HepG2 (cell line): ENCODE data around the gene LRRC3C. TPM values are rescaled to one million over a fixed set of nuclear protein-coding genes. Genes with fewer than 3 reads are reported as not detected.
"Not testable (repeated sequence)": the region's sequence is repeated elsewhere in the genome, so short reads cannot be mapped to it uniquely, and the experiment has no call there.

Experiments used
- ARNT2 ChIP-seq: sonication (generic); formaldehyde crosslinking; IDR thresholded peaks from 2 replicates; pipeline ENCODE4 v1.8.0; 2022; ENCODE audit warnings: mild to moderate bottlenecking, low read depth, missing genetic modification reagents, moderate library complexity
- CEBPG ChIP-seq: IDR thresholded peaks from 2 replicates; pipeline ENCODE4 v1.6.1; 2016
- CREB1 ChIP-seq, 2 experiments: fragments of 450-650 bp in 1 of 2; IDR thresholded peaks; 2 replicates each; pipeline ENCODE4 v1.6.1; 2016 to 2017; ENCODE audit warnings: control low read depth in 1 of 2, mild to moderate bottlenecking in 1 of 2, missing compliant biosample characterization in 1 of 2, missing genetic modification characterization in 1 of 2
- ESRRA ChIP-seq: sonication (generic); formaldehyde crosslinking; IDR thresholded peaks from 2 replicates; pipeline ENCODE4 v1.5.1; 2020; ENCODE audit warnings: mild to moderate bottlenecking, low read depth, missing genetic modification reagents
- HDAC2 ChIP-seq: sonication (generic); formaldehyde crosslinking; IDR thresholded peaks from 2 replicates; pipeline ENCODE4 v1.4.0; 2020; ENCODE audit warnings: missing genetic modification reagents
- HIC2 ChIP-seq: sonication (generic); formaldehyde crosslinking; IDR thresholded peaks from 2 replicates; pipeline ENCODE4 v1.9.0; 2022; ENCODE audit warnings: low read depth, missing genetic modification reagents
- HMG20A ChIP-seq: IDR thresholded peaks from 2 replicates; pipeline ENCODE4 v1.6.1; 2016; ENCODE audit warnings: borderline replicate concordance
- HNF1B ChIP-seq: sonication (generic); formaldehyde crosslinking; IDR thresholded peaks from 2 replicates; pipeline ENCODE4 v1.5.1; 2020; ENCODE audit warnings: mild to moderate bottlenecking, moderate library complexity, missing genetic modification reagents
- IKZF5 ChIP-seq: IDR thresholded peaks from 2 replicates; pipeline ENCODE4 v1.6.1; 2018; ENCODE audit warnings: missing genetic modification reagents, mild to moderate bottlenecking, missing compliant biosample characterization
- IRF2 ChIP-seq: IDR thresholded peaks from 2 replicates; pipeline ENCODE4 v1.6.1; 2018; ENCODE audit warnings: missing genetic modification reagents, missing compliant biosample characterization
- KLF16 ChIP-seq, 2 experiments: sonication (generic) in 1 of 2; formaldehyde crosslinking in 1 of 2; IDR thresholded peaks; 2 replicates each; pipeline versions ENCODE4 v1.6.1 to v1.8.0; 2016 to 2023; ENCODE audit warnings: missing genetic modification reagents in 2 of 2, missing compliant biosample characterization in 1 of 2
- LCORL ChIP-seq, 2 experiments: fragments of 450-650 bp in 1 of 2; sonication (generic) in 1 of 2; formaldehyde crosslinking in 1 of 2; IDR thresholded peaks; 2 replicates each; pipeline versions ENCODE4 v1.5.0 to v1.6.1; 2017 to 2020; ENCODE audit warnings: antibody characterized with exemption in 1 of 2, missing genetic modification reagents in 1 of 2
- MIER3 ChIP-seq: IDR thresholded peaks from 2 replicates; pipeline ENCODE4 v1.6.1; 2016; ENCODE audit warnings: missing compliant biosample characterization, borderline replicate concordance
- NR2F6 ChIP-seq, 2 experiments: IDR thresholded peaks; 2 replicates each; pipeline ENCODE4 v1.6.1; 2016; ENCODE audit warnings: antibody characterized with exemption in 1 of 2, mild to moderate bottlenecking in 1 of 2
- RCOR2 ChIP-seq: IDR thresholded peaks from 2 replicates; pipeline ENCODE4 v1.6.1; 2016; ENCODE audit warnings: missing biosample characterization, missing genetic modification reagents
- RXRB ChIP-seq: IDR thresholded peaks from 2 replicates; pipeline ENCODE4 v1.6.1; 2016; ENCODE audit warnings: borderline replicate concordance, missing genetic modification reagents, missing compliant biosample characterization
- SAP130 ChIP-seq: IDR thresholded peaks from 2 replicates; pipeline ENCODE4 v1.6.1; 2016; ENCODE audit warnings: low read depth
- SOX5 ChIP-seq: IDR thresholded peaks from 2 replicates; pipeline ENCODE4 v1.6.1; 2016; ENCODE audit warnings: borderline replicate concordance
- YEATS2 ChIP-seq: sonication (generic); formaldehyde crosslinking; IDR thresholded peaks from 2 replicates; pipeline ENCODE4 v1.4.0; 2020; ENCODE audit warnings: missing genetic modification reagents, borderline replicate concordance
- ZGPAT ChIP-seq: IDR thresholded peaks from 2 replicates; pipeline ENCODE4 v1.6.1; 2016; ENCODE audit warnings: mild to moderate bottlenecking
- ZMYM2 ChIP-seq: sonication (generic); formaldehyde crosslinking; IDR thresholded peaks from 2 replicates; pipeline ENCODE4 v1.8.0; 2022; ENCODE audit warnings: mild to moderate bottlenecking, missing genetic modification reagents
- ZMYM3 ChIP-seq: sonication (generic); formaldehyde crosslinking; IDR thresholded peaks from 2 replicates; pipeline ENCODE4 v1.5.1; 2020; ENCODE audit warnings: mild to moderate bottlenecking, missing genetic modification reagents
- ZNF292 ChIP-seq: sonication (generic); formaldehyde crosslinking; IDR thresholded peaks from 2 replicates; pipeline ENCODE4 v1.8.1; 2022; ENCODE audit warnings: mild to moderate bottlenecking, low read depth, missing genetic modification reagents, borderline replicate concordance
- ZNF431 ChIP-seq: sonication (generic); formaldehyde crosslinking; IDR thresholded peaks from 2 replicates; pipeline ENCODE4 v1.9.0; 2022; ENCODE audit warnings: missing genetic modification reagents, low read depth, mild to moderate bottlenecking, borderline replicate concordance
- ZNF614 ChIP-seq: IDR thresholded peaks from 2 replicates; pipeline ENCODE4 v1.6.1; 2018; ENCODE audit warnings: missing biosample characterization, missing genetic modification reagents, inconsistent platforms, borderline replicate concordance
- polyA plus RNA-seq, 8 experiments: library from polyadenylated mRNA; depleted of rRNA in 3 of 8; stranded (reverse) in 7 of 8; unstranded in 1 of 8; fragments of >200 nt; fragmentation: Illumina TruSeq in 4 of 8; extraction: Trizol in 4 of 8; gene quantifications; 2 replicates each; pipeline versions ENCODE4 v1.2.1 to v1.2.3, GENCODE V29; 2011 to 2016; ENCODE audit warnings: low read depth in 4 of 8, missing spikeins in 1 of 8, mixed read lengths in 1 of 8; ENCODE audit not compliant: insufficient read depth in 1 of 8
- total RNA-seq, 5 experiments: library from RNA; depleted of rRNA; stranded (reverse); fragments of >200 nt; fragmentation: Illumina TruSeq; extraction: Trizol; gene quantifications; 2 replicates each; pipeline ENCODE4 v1.2.3, GENCODE V29; 2016; ENCODE audit warnings: low read depth in 1 of 5

The LRRC3C gene
- total and polyA plus RNA-seq, 2 of the 13 experiments (the other 11 are each of a cell fraction or from before 2014, with no cell fraction given), result 0.17 TPM; not detected in 1

- 0 out of 2 replicates have a peak, but pooled peaks have one; percentile 57 for TF ChIP-seq HNF1B (CRISPR knock-in tag)
- 0 out of 2 replicates have a peak, but pooled peaks have one; percentile 19 for TF ChIP-seq ZNF614 (CRISPR knock-in tag)
- TF ChIP-seq RCOR2 (CRISPR knock-in tag), result peak; percentile 41; the same call in 1 of the 2 replicates
- peak; percentile 86 for TF ChIP-seq RXRB (CRISPR knock-in tag)
- TF ChIP-seq ZMYM2 (CRISPR knock-in tag), result peak; percentile 74; the same call in 1 of the 2 replicates
- peak; percentile 16; the same call in 1 of the 2 replicates for TF ChIP-seq YEATS2
- TF ChIP-seq CREB1 (IDR thresholded peaks at IDR 0.05), result 0 out of 2 replicates have a peak, but pooled peaks have one; percentile 4
- TF ChIP-seq CREB1 (CRISPR knock-in tag; IDR thresholded peaks at IDR 0.05); LCORL (IDR thresholded peaks at IDR 0.05): not testable (repeated sequence)
- peak; percentile 82 for TF ChIP-seq SOX5
- TF ChIP-seq ZNF292, result peak; percentile 94
- TF ChIP-seq LCORL (CRISPR knock-in tag; IDR thresholded peaks at IDR 0.05), result 0 out of 2 replicates have a peak, but pooled peaks have one; percentile 28
- peak; percentile 70; the same call in 1 of the 2 replicates for TF ChIP-seq MIER3
- TF ChIP-seq HDAC2 (CRISPR knock-in tag), result peak; percentile 54
- TF ChIP-seq NR2F6 (IDR thresholded peaks at IDR 0.05), result peak; percentile 77
- peak; percentile 83 for TF ChIP-seq NR2F6 (CRISPR knock-in tag; IDR thresholded peaks at IDR 0.05)
- TF ChIP-seq ZMYM3 (CRISPR knock-in tag), result peak; percentile 97
- TF ChIP-seq SAP130, result peak; percentile 92
- TF ChIP-seq HIC2 (CRISPR knock-in tag), result peak; percentile 67; the same call in 1 of the 2 replicates
- 0 out of 2 replicates have a peak, but pooled peaks have one; percentile 58 for TF ChIP-seq ZNF431 (CRISPR knock-in tag)
- TF ChIP-seq IKZF5 (CRISPR knock-in tag), result peak; percentile 36; the same call in 1 of the 2 replicates
- 0 out of 2 replicates have a peak, but pooled peaks have one; percentile 55 for TF ChIP-seq IRF2 (CRISPR knock-in tag)
- TF ChIP-seq HMG20A, result peak; percentile 72; the same call in 1 of the 2 replicates
- TF ChIP-seq ZGPAT (CRISPR knock-in tag), result peak; percentile 67
- peak; percentile 35; the same call in 1 of the 2 replicates for TF ChIP-seq CEBPG (CRISPR knock-in tag)
- 0 out of 2 replicates have a peak, but pooled peaks have one; percentile 29 for TF ChIP-seq ARNT2
- TF ChIP-seq KLF16 (CRISPR knock-in tag; IDR thresholded peaks at IDR 0.05), result peak in 1 of 2 experiments; percentile 25; a peak in 1 of 4 replicates
- peak; percentile 51; the same call in 1 of the 2 replicates for TF ChIP-seq ESRRA
These were observed 20.9 kb downstream of the LRRC3C start (continued) for GRCh38 chr17:39948489-39948828.
